ENCODE measurements around the gene TAS2R42. TPM values are rescaled to one million over a fixed set of nuclear protein-coding genes. Genes with fewer than 3 reads are reported as not detected.

TAS2R42 gene
- not detected for total RNA-seq
- polyA plus RNA-seq: not detected

DNA sequence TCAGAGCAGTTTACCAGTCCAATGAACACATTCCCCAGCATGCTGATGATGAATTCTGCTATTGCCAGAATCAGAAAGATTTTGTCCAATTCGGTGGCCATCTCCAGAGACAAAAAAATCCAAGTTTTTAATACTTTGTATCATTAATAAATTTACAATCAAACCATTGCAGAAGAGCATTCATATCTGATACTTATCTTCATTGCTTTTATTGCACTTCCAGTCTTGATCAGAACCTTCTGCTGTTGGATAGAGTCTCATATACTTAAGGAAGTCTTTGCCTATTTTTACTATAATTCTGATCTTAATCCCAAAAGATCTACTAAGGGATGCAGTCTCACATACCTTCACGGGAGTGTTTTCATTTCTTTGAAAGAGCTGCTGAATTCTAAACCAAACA is at the start of gene TAS2R42:
TAS2R42 (minus strand) TSS at position 101 of the 400 bp plus-strand sequence; CDS start at position 101, 0 bp downstream.
- 39% methylated on average over 2 of the region's 2 CpGs for WGBS
- no peak for DNase-seq (ENCODE audit: extremely low spot score)
- Histone ChIP-seq H3K27ac (ENCODE audit: low read depth) (no peak within 1 kb of the TSS), H3K36me3 (ENCODE audit: insufficient read depth) (no peaks in the 10 kb centered on the region), H3K4me3 (ENCODE audit: low read depth, low read length) (no peak within 1 kb of the TSS), H3K4me1 (ENCODE audit: insufficient read depth) (no peaks in the 10 kb centered on the region)

- no peak overlapping the region for H3K27ac ChIP-seq (ENCODE audit: low read depth)
- DNase-seq (ENCODE audit: extremely low spot score): no peak
- H3K36me3 ChIP-seq (ENCODE audit: insufficient read depth): no peaks in the 10 kb centered on the region
- WGBS: 57% methylated on average over 5 of the region's 5 CpGs
- H3K4me3 ChIP-seq (ENCODE audit: low read depth, low read length): no peak overlapping the region
- H3K4me1 ChIP-seq (ENCODE audit: insufficient read depth): no peaks in the 10 kb centered on the region
These were observed 46.8 kb upstream of the TAS2R42 start for GRCh38 chr12:11233532-11233931.

GRCh38 chr12:11228296-11228879 is 41.7 kb upstream of the TAS2R42 start:
- WGBS: 48% methylated on average over 5 of the region's 5 CpGs
- DNase-seq (ENCODE audit: extremely low spot score): no peak
- Histone ChIP-seq H3K4me1 (ENCODE audit: insufficient read depth) (no peaks in the 10 kb centered on the region), H3K36me3 (ENCODE audit: insufficient read depth) (no peaks in the 10 kb centered on the region), H3K27ac (ENCODE audit: low read depth) (no peak overlapping the region), H3K4me3 (ENCODE audit: low read depth, low read length) (no peak overlapping the region)

DNA sequence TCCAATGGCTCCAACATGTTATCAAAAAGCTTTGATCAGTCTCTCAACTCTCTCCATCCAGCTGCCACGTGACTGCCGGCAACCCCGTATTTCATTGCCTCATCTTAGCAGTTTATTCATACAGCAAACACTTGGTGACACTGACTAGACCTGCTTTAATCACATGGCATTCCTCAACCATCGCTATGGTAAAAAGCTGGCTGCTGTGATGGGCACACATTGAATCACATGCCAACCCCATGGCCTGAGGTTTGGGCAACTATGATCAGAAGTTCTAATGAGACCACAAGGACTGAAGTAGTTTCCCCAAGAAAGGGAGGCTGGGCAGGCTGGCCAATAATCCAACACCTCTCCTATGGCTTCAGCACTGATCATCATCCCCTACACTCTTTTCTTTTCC is 40.6 kb upstream of the TAS2R42 start:
- H3K4me3 ChIP-seq (ENCODE audit: low read depth, low read length): no peak overlapping the region
- H3K36me3 ChIP-seq (ENCODE audit: insufficient read depth): no peaks in the 10 kb centered on the region
- no peaks in the 10 kb centered on the region for H3K4me1 ChIP-seq (ENCODE audit: insufficient read depth)
- 81% methylated on average over 4 of the region's 4 CpGs for WGBS
- no peak for DNase-seq (ENCODE audit: extremely low spot score)
- H3K27ac ChIP-seq (ENCODE audit: low read depth): no peak overlapping the region

GRCh38 chr12:11209113-11209512 is 22.4 kb upstream of the TAS2R42 start:
- H3K4me3 ChIP-seq (ENCODE audit: low read depth, low read length): no peak overlapping the region
- no peak for DNase-seq (ENCODE audit: extremely low spot score)
- no peaks in the 10 kb centered on the region for H3K36me3 ChIP-seq (ENCODE audit: insufficient read depth)
- 67% methylated on average over 1 of the region's 1 CpG for WGBS
- no peak overlapping the region for H3K27ac ChIP-seq (ENCODE audit: low read depth)
- no peaks in the 10 kb centered on the region for H3K4me1 ChIP-seq (ENCODE audit: insufficient read depth)

- Histone ChIP-seq H3K36me3 (ENCODE audit: insufficient read depth) (no peaks in the 10 kb centered on the region), H3K4me3 (ENCODE audit: low read depth, low read length) (no peak overlapping the region), H3K4me1 (ENCODE audit: insufficient read depth) (no peaks in the 10 kb centered on the region), H3K27ac (ENCODE audit: low read depth) (no peak overlapping the region)
- 92% methylated on average over 3 of the region's 3 CpGs for WGBS
- no peak for DNase-seq (ENCODE audit: extremely low spot score)
These were observed 17.4 kb upstream of the TAS2R42 start for GRCh38 chr12:11204173-11204572.

DNA sequence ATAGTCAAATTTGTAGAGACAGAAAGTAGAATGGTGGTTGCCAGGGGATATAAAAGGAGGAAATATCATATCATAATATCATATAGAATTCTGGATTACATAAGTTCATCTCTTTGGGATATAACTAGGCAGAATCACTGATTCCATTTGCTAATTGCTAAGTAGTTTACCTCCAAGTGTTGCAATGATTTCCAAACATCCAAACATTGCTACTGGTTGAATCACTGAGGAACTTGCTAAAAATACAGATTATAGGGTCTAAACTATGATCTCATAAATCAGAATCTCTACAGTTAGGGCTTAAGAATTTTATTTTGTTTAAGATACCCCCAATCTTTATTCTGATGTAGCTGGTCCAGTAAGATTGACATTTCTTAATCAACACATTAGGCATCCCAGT is 16.1 kb upstream of the TAS2R42 start:
- H3K36me3 ChIP-seq (ENCODE audit: insufficient read depth): no peaks in the 10 kb centered on the region
- H3K27ac ChIP-seq (ENCODE audit: low read depth): no peak overlapping the region
- H3K4me3 ChIP-seq (ENCODE audit: low read depth, low read length): no peak overlapping the region
- no peak for DNase-seq (ENCODE audit: extremely low spot score)
- no peaks in the 10 kb centered on the region for H3K4me1 ChIP-seq (ENCODE audit: insufficient read depth)

DNA sequence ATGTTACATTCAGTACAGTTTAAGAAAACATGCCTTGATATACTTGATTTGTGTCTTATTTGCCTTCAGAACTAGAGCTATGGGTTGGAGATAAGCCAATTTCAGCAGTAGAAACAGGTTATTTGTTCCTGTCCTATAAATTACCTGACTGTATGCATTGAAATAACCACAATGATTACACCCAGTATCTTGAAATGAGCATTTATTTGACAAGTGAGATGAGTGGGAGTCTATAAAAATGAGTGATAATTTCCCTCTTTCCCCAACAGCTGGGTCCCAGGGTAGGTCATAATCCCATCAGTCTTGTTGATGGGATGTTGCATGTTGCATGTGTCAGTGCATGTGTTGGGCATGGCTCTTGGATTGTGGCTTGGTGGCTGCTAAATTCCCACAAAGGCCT is 3.7 kb downstream of the TAS2R42 start:
- no peaks in the 10 kb centered on the region for H3K36me3 ChIP-seq (ENCODE audit: insufficient read depth)
- no peak overlapping the region for H3K27ac ChIP-seq (ENCODE audit: low read depth)
- no peaks in the 10 kb centered on the region for H3K4me1 ChIP-seq (ENCODE audit: insufficient read depth)
- no peak for DNase-seq (ENCODE audit: extremely low spot score)
- no peak overlapping the region for H3K4me3 ChIP-seq (ENCODE audit: low read depth, low read length)

GRCh38 chr12:11182529-11182928 is 4.2 kb downstream of the TAS2R42 start:
- no peaks in the 10 kb centered on the region for H3K36me3 ChIP-seq (ENCODE audit: insufficient read depth)
- no peaks in the 10 kb centered on the region for H3K4me1 ChIP-seq (ENCODE audit: insufficient read depth)
- no peak overlapping the region for H3K27ac ChIP-seq (ENCODE audit: low read depth)
- no peak for DNase-seq (ENCODE audit: extremely low spot score)
- H3K4me3 ChIP-seq (ENCODE audit: low read depth, low read length): no peak overlapping the region

DNA sequence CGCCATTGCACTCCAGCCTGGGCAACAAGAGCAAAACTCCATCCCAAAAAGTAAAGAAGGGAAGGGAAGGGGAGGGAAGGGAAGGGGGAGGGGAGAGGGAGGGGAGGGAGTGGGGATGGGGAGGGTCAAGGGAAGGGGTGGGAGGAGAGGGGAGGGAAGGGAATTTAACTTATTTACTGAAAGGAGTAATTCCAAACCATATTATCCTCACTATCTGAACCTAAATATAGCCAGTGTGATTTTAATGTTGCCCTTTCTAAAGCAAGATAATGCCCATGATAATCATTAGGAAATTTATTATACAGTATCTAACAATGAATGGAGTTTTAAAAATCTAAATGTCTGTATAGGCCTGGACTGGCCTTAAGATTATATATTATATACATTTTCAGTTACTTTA is 8.5 kb downstream of the TAS2R42 start:
- WGBS: 92% methylated on average over 1 of the region's 1 CpG
- H3K4me3 ChIP-seq (ENCODE audit: low read depth, low read length): no peak overlapping the region
- peaks cover 1% of the 10 kb centered on the region for H3K4me1 ChIP-seq (ENCODE audit: insufficient read depth)
- no peak overlapping the region for H3K27ac ChIP-seq (ENCODE audit: low read depth)
- no peaks in the 10 kb centered on the region for H3K36me3 ChIP-seq (ENCODE audit: insufficient read depth)
- DNase-seq (ENCODE audit: extremely low spot score): no peak

DNA sequence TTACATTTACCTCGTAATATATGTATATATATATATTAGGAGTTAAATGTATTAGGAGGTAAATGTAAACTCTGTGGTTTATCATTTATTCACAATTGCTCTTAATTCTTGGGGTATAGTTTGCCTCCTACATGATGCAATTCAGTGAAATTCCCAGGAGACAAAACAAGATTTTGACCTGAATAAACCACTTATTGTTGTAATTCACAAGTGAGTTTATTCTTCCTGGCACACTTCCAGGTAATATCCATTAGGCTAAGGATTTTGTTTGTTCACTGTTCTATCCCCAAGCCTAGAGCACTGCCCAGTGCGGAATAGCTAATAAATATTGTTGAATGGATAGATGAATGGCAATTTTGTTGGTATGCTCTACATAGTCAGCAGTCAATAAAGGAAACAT is 12.7 kb downstream of the TAS2R42 start:
- H3K27ac ChIP-seq (ENCODE audit: low read depth): no peak overlapping the region
- H3K4me3 ChIP-seq (ENCODE audit: low read depth, low read length): no peak overlapping the region
- peaks cover 1% of the 10 kb centered on the region for H3K4me1 ChIP-seq (ENCODE audit: insufficient read depth)
- no peaks in the 10 kb centered on the region for H3K36me3 ChIP-seq (ENCODE audit: insufficient read depth)
- no peak for DNase-seq (ENCODE audit: extremely low spot score)
- 96% methylated on average over 2 of the region's 2 CpGs for WGBS

- Histone ChIP-seq H3K27ac (ENCODE audit: low read depth) (no peak overlapping the region), H3K36me3 (ENCODE audit: insufficient read depth) (no peaks in the 10 kb centered on the region), H3K4me1 (ENCODE audit: insufficient read depth) (peaks cover 1% of the 10 kb centered on the region), H3K4me3 (ENCODE audit: low read depth, low read length) (peak overlapping the region; percentile 74)
- WGBS: 3% methylated on average over 10 of the region's 10 CpGs
- peak; percentile 29 for DNase-seq (ENCODE audit: extremely low spot score)
These were observed 14.6 kb downstream of the TAS2R42 start for GRCh38 chr12:11171969-11172675.

- Histone ChIP-seq H3K27ac (ENCODE audit: low read depth) (peak within 1 kb of the TSS; percentile 93), H3K4me3 (ENCODE audit: low read depth, low read length) (peak within 1 kb of the TSS; percentile 74), H3K36me3 (ENCODE audit: insufficient read depth) (no peaks in the 10 kb centered on the region), H3K4me1 (ENCODE audit: insufficient read depth) (peaks cover 1% of the 10 kb centered on the region)
- under 1% methylated on average over 70 of the region's 70 CpGs for WGBS
- DNase-seq (ENCODE audit: extremely low spot score): peak; percentile 86
These were observed 15.4 kb downstream of the TAS2R42 start, which contains the start of gene SMIM10L1 for GRCh38 chr12:11171145-11171968. TSS of gene SMIM10L1 (plus strand) at chr12:11171194. CDS start at chr12:11171357, 163 bp downstream.

DNA sequence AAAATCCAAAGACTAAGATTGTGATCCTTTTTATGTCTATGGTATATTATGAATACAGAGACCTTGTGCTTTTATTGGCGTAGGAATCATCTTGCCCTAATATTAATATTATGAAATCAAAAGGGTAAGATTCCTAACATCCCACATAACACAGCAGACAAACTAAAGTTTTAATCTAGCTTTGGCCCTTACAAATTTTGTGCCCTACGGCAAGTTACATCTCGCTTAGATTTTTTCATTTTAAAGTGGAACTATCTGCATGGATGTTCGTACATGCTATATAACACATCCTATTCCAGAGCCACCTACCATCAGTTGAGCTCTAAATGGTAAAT is 16.0 kb downstream of the TAS2R42 start:
- peak overlapping the region; percentile 74 for H3K4me3 ChIP-seq (ENCODE audit: low read depth, low read length)
- WGBS: 3% methylated on average over 4 of the region's 4 CpGs
- no peak overlapping the region for H3K27ac ChIP-seq (ENCODE audit: low read depth)
- peaks cover 1% of the 10 kb centered on the region for H3K4me1 ChIP-seq (ENCODE audit: insufficient read depth)
- H3K36me3 ChIP-seq (ENCODE audit: insufficient read depth): no peaks in the 10 kb centered on the region
- no peak for DNase-seq (ENCODE audit: extremely low spot score)

Data from urinary bladder (tissue), 4 donors.